HepG2 (cell line): Measurements from ENCODE around the gene PLEKHG4. TPM values are rescaled to one million over a fixed set of nuclear protein-coding genes. Genes with fewer than 3 reads are reported as not detected.

ENCODE experiments used
- ATM ChIP-seq: fragments of 450-650 bp; IDR thresholded peaks from 2 replicates; pipeline ENCODE4 v1.7.1; 2017; ENCODE audit warnings: mild to moderate bottlenecking, borderline replicate concordance
- DPF2 ChIP-seq: sonication (generic); formaldehyde crosslinking; IDR thresholded peaks from 2 replicates; pipeline ENCODE4 v1.4.0; 2020; ENCODE audit warnings: mild to moderate bottlenecking, low read depth, missing genetic modification reagents, borderline replicate concordance
- EEA1 ChIP-seq: sonication (generic); formaldehyde crosslinking; IDR thresholded peaks from 2 replicates; pipeline ENCODE4 v1.5.1; 2020; ENCODE audit warnings: mild to moderate bottlenecking, missing genetic modification reagents, borderline replicate concordance
- ETV6 ChIP-seq: sonication (generic); formaldehyde crosslinking; conservative IDR thresholded peaks from 2 replicates; pipeline ENCODE4 v1.4.0; 2020; ENCODE audit warnings: missing genetic modification reagents
- HOXD1 ChIP-seq: sonication (generic); formaldehyde crosslinking; IDR thresholded peaks from 2 replicates; pipeline ENCODE4 v1.5.0; 2020; ENCODE audit warnings: missing genetic modification reagents
- JUND ChIP-seq: sonication (generic); formaldehyde crosslinking; IDR thresholded peaks from 2 replicates; pipeline ENCODE4 v1.8.0; 2022; ENCODE audit warnings: mild to moderate bottlenecking, missing genetic modification reagents
- MAFF ChIP-seq: IDR thresholded peaks from 2 replicates; pipeline ENCODE4 v1.6.1; 2011; ENCODE audit warnings: low read depth, low read length, improper control_type of control experiment
- MAZ ChIP-seq, 2 experiments: sonication (generic) in 1 of 2; formaldehyde crosslinking in 1 of 2; IDR thresholded peaks; 2 replicates each; pipeline versions ENCODE4 v1.5.0 to v1.6.1; 2012 to 2020; ENCODE audit warnings: low read depth in 2 of 2, mild to moderate bottlenecking in 2 of 2, borderline replicate concordance in 1 of 2, improper control_type of control experiment in 1 of 2, low read length in 1 of 2, missing genetic modification reagents in 1 of 2, moderate library complexity in 1 of 2
- MTA3 ChIP-seq: sonication (generic); formaldehyde crosslinking; IDR thresholded peaks from 2 replicates; pipeline ENCODE4 v1.4.0; 2020; ENCODE audit warnings: missing genetic modification reagents
- NCOA5 ChIP-seq: sonication (generic); formaldehyde crosslinking; IDR thresholded peaks from 2 replicates; pipeline ENCODE4 v1.4.0; 2020; ENCODE audit warnings: missing genetic modification reagents
- RCOR2 ChIP-seq: IDR thresholded peaks from 2 replicates; pipeline ENCODE4 v1.6.1; 2016; ENCODE audit warnings: missing biosample characterization, missing genetic modification reagents
- RFXAP ChIP-seq: sonication (generic); formaldehyde crosslinking; IDR thresholded peaks from 2 replicates; pipeline ENCODE4 v1.4.0; 2020; ENCODE audit warnings: missing genetic modification reagents, borderline replicate concordance
- SRF ChIP-seq: IDR thresholded peaks from 2 replicates; pipeline ENCODE4 v1.6.1; 2011; ENCODE audit warnings: mild to moderate bottlenecking, low read depth, low read length, moderate library complexity
- THYN1 ChIP-seq: sonication (generic); formaldehyde crosslinking; IDR thresholded peaks from 2 replicates; pipeline ENCODE4 v1.8.1; 2023; ENCODE audit warnings: low read depth, mild to moderate bottlenecking, moderate library complexity, missing genetic modification reagents, borderline replicate concordance
- ZNF547 ChIP-seq: sonication (generic); formaldehyde crosslinking; IDR thresholded peaks from 2 replicates; pipeline ENCODE4 v1.5.1; 2020; ENCODE audit warnings: mild to moderate bottlenecking, missing genetic modification reagents
- ZNF562 ChIP-seq: sonication (generic); formaldehyde crosslinking; IDR thresholded peaks from 2 replicates; pipeline ENCODE4 v1.8.0; 2022; ENCODE audit warnings: missing genetic modification reagents, borderline replicate concordance
- ZNF761 ChIP-seq: sonication (generic); formaldehyde crosslinking; conservative IDR thresholded peaks from 2 replicates; pipeline ENCODE4 v1.4.0; 2020; ENCODE audit warnings: mild to moderate bottlenecking, missing genetic modification reagents
- ZNF766 ChIP-seq: sonication (generic); formaldehyde crosslinking; IDR thresholded peaks from 2 replicates; pipeline ENCODE4 v1.5.0; 2020; ENCODE audit warnings: missing genetic modification reagents, borderline replicate concordance
- ZSCAN25 ChIP-seq: sonication (generic); formaldehyde crosslinking; IDR thresholded peaks from 2 replicates; pipeline ENCODE4 v1.8.0; 2022; ENCODE audit warnings: mild to moderate bottlenecking, missing genetic modification reagents
- polyA plus RNA-seq, 8 experiments: library from polyadenylated mRNA; depleted of rRNA in 3 of 8; stranded (reverse) in 7 of 8; unstranded in 1 of 8; fragments of >200 nt; fragmentation: Illumina TruSeq in 4 of 8; extraction: Trizol in 4 of 8; gene quantifications; 2 replicates each; pipeline versions ENCODE4 v1.2.1 to v1.2.3, GENCODE V29; 2011 to 2016; ENCODE audit warnings: low read depth in 4 of 8, missing spikeins in 1 of 8, mixed read lengths in 1 of 8; ENCODE audit not compliant: insufficient read depth in 1 of 8
- total RNA-seq, 5 experiments: library from RNA; depleted of rRNA; stranded (reverse); fragments of >200 nt; fragmentation: Illumina TruSeq; extraction: Trizol; gene quantifications; 2 replicates each; pipeline ENCODE4 v1.2.3, GENCODE V29; 2016; ENCODE audit warnings: low read depth in 1 of 5
- TF ChIP-seq, protein P1 (sequence below): sonication (generic); formaldehyde crosslinking; IDR thresholded peaks from 2 replicates; pipeline ENCODE4 v1.5.1; 2020; ENCODE audit warnings: mild to moderate bottlenecking, missing genetic modification reagents, moderate library complexity
- TF ChIP-seq, protein P2 (sequence below): sonication (generic); formaldehyde crosslinking; IDR thresholded peaks from 2 replicates; pipeline ENCODE4; 2020; ENCODE audit warnings: missing genetic modification reagents, mild to moderate bottlenecking, borderline replicate concordance
- TF ChIP-seq, protein P3 (sequence below): sonication (generic); formaldehyde crosslinking; IDR thresholded peaks from 2 replicates; pipeline ENCODE4 v1.5.0; 2020; ENCODE audit warnings: missing genetic modification reagents

The PLEKHG4 gene
- total and polyA plus RNA-seq, 2 of the 13 experiments (the other 11 are each of a cell fraction or from before 2014, with no cell fraction given): 7.1 to 13.6 TPM

DNA sequence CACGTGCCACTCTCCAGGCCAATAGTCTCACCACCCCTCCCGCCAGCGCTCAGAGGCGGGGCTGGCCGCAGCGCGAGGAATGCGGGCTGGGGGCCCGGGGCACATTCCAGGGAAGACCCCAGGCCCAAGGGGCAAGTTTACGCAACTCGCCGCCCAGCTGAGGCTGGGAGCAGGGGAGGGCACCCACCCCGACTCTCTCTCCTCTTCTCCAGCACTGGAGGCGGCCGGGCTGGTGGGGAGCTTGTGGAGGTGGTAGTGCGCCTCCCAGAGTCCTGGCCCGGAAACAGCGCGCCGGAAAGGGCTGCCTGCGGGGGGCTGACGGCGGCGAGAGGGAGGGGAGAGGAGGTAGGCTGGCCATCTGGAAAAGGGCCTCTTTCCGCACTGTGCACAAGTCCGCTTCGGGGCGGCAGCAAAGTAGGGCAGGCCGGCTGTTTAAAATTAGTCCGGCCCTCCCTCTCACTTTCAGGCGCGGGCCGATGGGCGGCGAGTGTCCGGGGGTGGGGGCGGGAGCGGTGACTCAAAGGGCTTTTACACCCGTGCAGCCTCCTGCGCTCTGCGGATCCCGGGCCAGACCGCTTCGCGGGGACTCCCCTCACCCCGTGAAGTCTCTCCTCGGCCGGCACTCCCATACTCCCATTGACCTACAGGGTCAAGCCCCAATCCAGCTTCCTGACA lies 33.1 kb upstream of the PLEKHG4 start (continued):
- TF ChIP-seq MAZ (IDR thresholded peaks at IDR 0.05; ENCODE audit: borderline replicate concordance, low read depth, low read length) (peak; percentile 84; the same call in 1 of the 2 replicates), MAZ (CRISPR knock-in tag; IDR thresholded peaks at IDR 0.05; ENCODE audit: low read depth) (peak; percentile 100), ZNF562 (CRISPR knock-in tag) (no peak), DPF2 (CRISPR knock-in tag) (peak; percentile 85; the same call in 1 of the 2 replicates), ZNF766 (no peak), ETV6 (CRISPR knock-in tag) (peak; percentile 71; the same call in 1 of the 2 replicates), EEA1 (CRISPR knock-in tag) (no peak; the same call in 1 of the 2 replicates), HOXD1 (no peak), RFXAP (no peak; the same call in none of the 2 replicates), THYN1 (CRISPR knock-in tag) (no peak), ATM (no peak), SRF (no peak), MTA3 (CRISPR knock-in tag) (no peak), MAFF (no peak), RCOR2 (CRISPR knock-in tag) (peak; percentile 69; the same call in 1 of the 2 replicates), ZNF761 (CRISPR knock-in tag) (no peak), JUND (CRISPR knock-in tag) (no peak; the same call in 1 of the 2 replicates), NCOA5 (no peak), ZNF547 (CRISPR knock-in tag) (peak; percentile 84; the same call in 1 of the 2 replicates), ZSCAN25 (peak; percentile 78; the same call in 1 of the 2 replicates)
- TF ChIP-seq, protein P1, sequence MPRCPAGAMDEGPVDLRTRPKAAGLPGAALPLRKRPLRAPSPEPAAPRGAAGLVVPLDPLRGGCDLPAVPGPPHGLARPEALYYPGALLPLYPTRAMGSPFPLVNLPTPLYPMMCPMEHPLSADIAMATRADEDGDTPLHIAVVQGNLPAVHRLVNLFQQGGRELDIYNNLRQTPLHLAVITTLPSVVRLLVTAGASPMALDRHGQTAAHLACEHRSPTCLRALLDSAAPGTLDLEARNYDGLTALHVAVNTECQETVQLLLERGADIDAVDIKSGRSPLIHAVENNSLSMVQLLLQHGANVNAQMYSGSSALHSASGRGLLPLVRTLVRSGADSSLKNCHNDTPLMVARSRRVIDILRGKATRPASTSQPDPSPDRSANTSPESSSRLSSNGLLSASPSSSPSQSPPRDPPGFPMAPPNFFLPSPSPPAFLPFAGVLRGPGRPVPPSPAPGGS (CRISPR knock-in tag): peak; percentile 68; the same call in 1 of the 2 replicates
- TF ChIP-seq, protein P2, sequence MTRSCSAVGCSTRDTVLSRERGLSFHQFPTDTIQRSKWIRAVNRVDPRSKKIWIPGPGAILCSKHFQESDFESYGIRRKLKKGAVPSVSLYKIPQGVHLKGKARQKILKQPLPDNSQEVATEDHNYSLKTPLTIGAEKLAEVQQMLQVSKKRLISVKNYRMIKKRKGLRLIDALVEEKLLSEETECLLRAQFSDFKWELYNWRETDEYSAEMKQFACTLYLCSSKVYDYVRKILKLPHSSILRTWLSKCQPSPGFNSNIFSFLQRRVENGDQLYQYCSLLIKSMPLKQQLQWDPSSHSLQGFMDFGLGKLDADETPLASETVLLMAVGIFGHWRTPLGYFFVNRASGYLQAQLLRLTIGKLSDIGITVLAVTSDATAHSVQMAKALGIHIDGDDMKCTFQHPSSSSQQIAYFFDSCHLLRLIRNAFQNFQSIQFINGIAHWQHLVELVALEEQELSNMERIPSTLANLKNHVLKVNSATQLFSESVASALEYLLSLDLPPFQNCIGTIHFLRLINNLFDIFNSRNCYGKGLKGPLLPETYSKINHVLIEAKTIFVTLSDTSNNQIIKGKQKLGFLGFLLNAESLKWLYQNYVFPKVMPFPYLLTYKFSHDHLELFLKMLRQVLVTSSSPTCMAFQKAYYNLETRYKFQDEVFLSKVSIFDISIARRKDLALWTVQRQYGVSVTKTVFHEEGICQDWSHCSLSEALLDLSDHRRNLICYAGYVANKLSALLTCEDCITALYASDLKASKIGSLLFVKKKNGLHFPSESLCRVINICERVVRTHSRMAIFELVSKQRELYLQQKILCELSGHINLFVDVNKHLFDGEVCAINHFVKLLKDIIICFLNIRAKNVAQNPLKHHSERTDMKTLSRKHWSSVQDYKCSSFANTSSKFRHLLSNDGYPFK (CRISPR knock-in tag): peak; percentile 84
- TF ChIP-seq, protein P3, sequence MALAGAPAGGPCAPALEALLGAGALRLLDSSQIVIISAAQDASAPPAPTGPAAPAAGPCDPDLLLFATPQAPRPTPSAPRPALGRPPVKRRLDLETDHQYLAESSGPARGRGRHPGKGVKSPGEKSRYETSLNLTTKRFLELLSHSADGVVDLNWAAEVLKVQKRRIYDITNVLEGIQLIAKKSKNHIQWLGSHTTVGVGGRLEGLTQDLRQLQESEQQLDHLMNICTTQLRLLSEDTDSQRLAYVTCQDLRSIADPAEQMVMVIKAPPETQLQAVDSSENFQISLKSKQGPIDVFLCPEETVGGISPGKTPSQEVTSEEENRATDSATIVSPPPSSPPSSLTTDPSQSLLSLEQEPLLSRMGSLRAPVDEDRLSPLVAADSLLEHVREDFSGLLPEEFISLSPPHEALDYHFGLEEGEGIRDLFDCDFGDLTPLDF: peak; percentile 78; the same call in 1 of the 2 replicates
